ENCODE measurements around the gene THSD4. TPM values are rescaled to one million over a fixed set of nuclear protein-coding genes. Genes with fewer than 3 reads are reported as not detected.

The THSD4 gene
- total and polyA plus RNA-seq, 4 donors = 6.0 to 42.4 (median 18.5) TPM

- ATAC-seq (ENCODE audit: insufficient read depth, low FRiP score) (no peak), DNase-seq (no peak)
Measured at GRCh38 chr15:71683411-71684274, 568.4 kb downstream of the THSD4 start.

GRCh38 chr15:71685420-71685993 lies 570.2 kb downstream of the THSD4 start:
- Histone ChIP-seq H3K9ac (ENCODE audit: insufficient read depth in 1 of 2, low read length in 2 of 2) (no peak overlapping the region), H3K27me3 (ENCODE audit: control insufficient read depth in 3 of 3, insufficient read depth in 3 of 3, low read length in 2 of 3) (no peaks in the 10 kb centered on the region), H3K27ac (ENCODE audit: low read depth in 1 of 2, low read length in 1 of 2) (no peak overlapping the region), H3K36me3 (ENCODE audit: control insufficient read depth in 4 of 4, insufficient read depth in 4 of 4, low read length in 4 of 4) (no peaks in the 10 kb centered on the region), H3K4me3 (no peak overlapping the region), H3K4me1 (ENCODE audit: control insufficient read depth in 5 of 5, insufficient read depth in 5 of 5, low read length in 5 of 5) (peaks cover 0 to 25% (median 3%) of the 10 kb centered on the region in 5 donors), H3K9me3 (ENCODE audit: control insufficient read depth in 4 of 4, insufficient read depth in 3 of 4, low read length in 3 of 4) (no peaks in the 10 kb centered on the region)
- DNase-seq = no peak
- ATAC-seq (ENCODE audit: insufficient read depth, low FRiP score) = no peak
- TF ChIP-seq CTCF (IDR thresholded peaks at IDR 0.05; ENCODE audit: control extremely low read depth, extremely low read depth) = no peak

More at GRCh38 chr15:71683411-71684274, 568.4 kb downstream of the THSD4 start:
- peaks cover 3 to 31% (median 11%) of the 10 kb centered on the region in 5 donors for H3K4me1 ChIP-seq (ENCODE audit: control insufficient read depth in 5 of 5, insufficient read depth in 5 of 5, low read length in 5 of 5)
- 84 to 85% methylated on average over 9 of the region's 9 CpGs for WGBS, 2 donors
- no peak for TF ChIP-seq CTCF (IDR thresholded peaks at IDR 0.05; ENCODE audit: control extremely low read depth, extremely low read depth)
- H3K9ac ChIP-seq (ENCODE audit: insufficient read depth in 1 of 2, low read length in 2 of 2) = no peak overlapping the region
- H3K4me3 ChIP-seq = no peak overlapping the region
- H3K9me3 ChIP-seq (ENCODE audit: control insufficient read depth in 4 of 4, insufficient read depth in 3 of 4, low read length in 3 of 4) = no peaks in the 10 kb centered on the region
- H3K27ac ChIP-seq (ENCODE audit: low read depth in 1 of 2, low read length in 1 of 2) = no peak overlapping the region
- no peaks in the 10 kb centered on the region for H3K27me3 ChIP-seq (ENCODE audit: control insufficient read depth in 3 of 3, insufficient read depth in 3 of 3, low read length in 2 of 3)
- no peaks in the 10 kb centered on the region for H3K36me3 ChIP-seq (ENCODE audit: control insufficient read depth in 4 of 4, insufficient read depth in 4 of 4, low read length in 4 of 4)

- H3K9ac ChIP-seq (ENCODE audit: insufficient read depth in 1 of 2, low read length in 2 of 2) = no peak overlapping the region
- ATAC-seq (ENCODE audit: insufficient read depth, low FRiP score) = no peak
- peaks cover 3 to 29% (median 3%) of the 10 kb centered on the region in 5 donors for H3K4me1 ChIP-seq (ENCODE audit: control insufficient read depth in 5 of 5, insufficient read depth in 5 of 5, low read length in 5 of 5)
- H3K27me3 ChIP-seq (ENCODE audit: control insufficient read depth in 3 of 3, insufficient read depth in 3 of 3, low read length in 2 of 3) = no peaks in the 10 kb centered on the region
- DNase-seq = no peak
- no peak overlapping the region for H3K27ac ChIP-seq (ENCODE audit: low read depth in 1 of 2, low read length in 1 of 2)
- no peaks in the 10 kb centered on the region for H3K36me3 ChIP-seq (ENCODE audit: control insufficient read depth in 4 of 4, insufficient read depth in 4 of 4, low read length in 4 of 4)
- TF ChIP-seq CTCF (IDR thresholded peaks at IDR 0.05; ENCODE audit: control extremely low read depth, extremely low read depth) = no peak
- WGBS, 2 donors = 79 to 92% methylated on average over 4 of the region's 4 CpGs
- H3K4me3 ChIP-seq = no peak overlapping the region
- H3K9me3 ChIP-seq (ENCODE audit: control insufficient read depth in 4 of 4, insufficient read depth in 3 of 4, low read length in 3 of 4) = no peaks in the 10 kb centered on the region
Measured at GRCh38 chr15:71686221-71687050, 571.2 kb downstream of the THSD4 start.

Data from lung (tissue), 12 donors.